Brain microvascular endothelial cell (primary cell): ENCODE results near the gene KHNYN.

Experiments used
- DNase-seq: peaks from one replicate; pipeline ENCODE4 v3.0.0-alpha.2; 2020
- H3K27ac ChIP-seq: fragments of 250-450 bp; sonication (Bioruptor Pico); 2 replicates; pipeline ENCODE4 v1.5.1; 2020; ENCODE audit warnings: mild to moderate bottlenecking, moderate library complexity
- H3K27me3 ChIP-seq: fragments of 250-450 bp; sonication (Bioruptor Pico); replicated peaks from 2 replicates; pipeline ENCODE4 v1.5.1; 2020; ENCODE audit warnings: mild to moderate bottlenecking
- H3K36me3 ChIP-seq: fragments of 250-450 bp; sonication (Bioruptor Pico); replicated peaks from 2 replicates; pipeline ENCODE4 v1.5.1; 2020; ENCODE audit warnings: mild to moderate bottlenecking
- H3K4me3 ChIP-seq: 2 replicates; pipeline ENCODE4 v1.5.1; 2011; ENCODE audit warnings: low read depth, mild to moderate bottlenecking, control low read depth, low read length, moderate library complexity
- in situ Hi-C: cut with HindIII; loops from 2 replicates; pipeline ENCODE4 v1.10.0; 2017; ENCODE audit warnings: low sequenced_read_pairs, low pct_ligation_motif_present
- TF ChIP-seq, protein P1 (sequence below): IDR thresholded peaks from 2 replicates; pipeline ENCODE4 v1.5.1; 2011; ENCODE audit warnings: low read depth, mild to moderate bottlenecking, moderate library complexity, low read length, control low read depth, inconsistent platforms; ENCODE audit errors: missing control alignments

Gene KHNYN

DNA sequence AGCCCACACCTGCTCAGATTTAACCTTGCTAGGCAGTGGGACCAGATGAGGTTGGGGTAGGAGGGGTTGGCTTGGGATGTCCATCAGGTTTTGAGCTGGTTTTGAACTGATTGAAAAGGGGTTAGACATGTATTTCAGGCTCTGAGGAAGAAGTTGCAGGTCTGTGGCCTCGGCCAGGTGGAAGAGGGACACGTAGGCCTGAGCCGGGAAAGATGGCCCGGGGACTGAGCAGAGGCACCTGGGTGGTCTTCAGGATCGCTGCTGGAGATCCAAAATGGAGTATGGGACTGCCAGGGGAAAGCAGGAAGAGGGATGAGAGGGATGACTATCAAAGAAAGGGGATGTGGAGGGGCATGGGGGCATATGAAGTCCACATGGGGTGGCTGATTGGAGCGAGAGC is 23.3 kb upstream of the KHNYN start:
- DNase-seq = no peak
- no peak overlapping the region for H3K4me3 ChIP-seq
- no peaks in the 10 kb centered on the region for H3K36me3 ChIP-seq
- no peak overlapping the region for H3K27ac ChIP-seq
- TF ChIP-seq, protein P1, sequence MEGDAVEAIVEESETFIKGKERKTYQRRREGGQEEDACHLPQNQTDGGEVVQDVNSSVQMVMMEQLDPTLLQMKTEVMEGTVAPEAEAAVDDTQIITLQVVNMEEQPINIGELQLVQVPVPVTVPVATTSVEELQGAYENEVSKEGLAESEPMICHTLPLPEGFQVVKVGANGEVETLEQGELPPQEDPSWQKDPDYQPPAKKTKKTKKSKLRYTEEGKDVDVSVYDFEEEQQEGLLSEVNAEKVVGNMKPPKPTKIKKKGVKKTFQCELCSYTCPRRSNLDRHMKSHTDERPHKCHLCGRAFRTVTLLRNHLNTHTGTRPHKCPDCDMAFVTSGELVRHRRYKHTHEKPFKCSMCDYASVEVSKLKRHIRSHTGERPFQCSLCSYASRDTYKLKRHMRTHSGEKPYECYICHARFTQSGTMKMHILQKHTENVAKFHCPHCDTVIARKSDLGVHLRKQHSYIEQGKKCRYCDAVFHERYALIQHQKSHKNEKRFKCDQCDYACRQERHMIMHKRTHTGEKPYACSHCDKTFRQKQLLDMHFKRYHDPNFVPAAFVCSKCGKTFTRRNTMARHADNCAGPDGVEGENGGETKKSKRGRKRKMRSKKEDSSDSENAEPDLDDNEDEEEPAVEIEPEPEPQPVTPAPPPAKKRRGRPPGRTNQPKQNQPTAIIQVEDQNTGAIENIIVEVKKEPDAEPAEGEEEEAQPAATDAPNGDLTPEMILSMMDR = no peak
- in situ Hi-C loops = no loop called here
- no peaks in the 10 kb centered on the region for H3K27me3 ChIP-seq

DNA sequence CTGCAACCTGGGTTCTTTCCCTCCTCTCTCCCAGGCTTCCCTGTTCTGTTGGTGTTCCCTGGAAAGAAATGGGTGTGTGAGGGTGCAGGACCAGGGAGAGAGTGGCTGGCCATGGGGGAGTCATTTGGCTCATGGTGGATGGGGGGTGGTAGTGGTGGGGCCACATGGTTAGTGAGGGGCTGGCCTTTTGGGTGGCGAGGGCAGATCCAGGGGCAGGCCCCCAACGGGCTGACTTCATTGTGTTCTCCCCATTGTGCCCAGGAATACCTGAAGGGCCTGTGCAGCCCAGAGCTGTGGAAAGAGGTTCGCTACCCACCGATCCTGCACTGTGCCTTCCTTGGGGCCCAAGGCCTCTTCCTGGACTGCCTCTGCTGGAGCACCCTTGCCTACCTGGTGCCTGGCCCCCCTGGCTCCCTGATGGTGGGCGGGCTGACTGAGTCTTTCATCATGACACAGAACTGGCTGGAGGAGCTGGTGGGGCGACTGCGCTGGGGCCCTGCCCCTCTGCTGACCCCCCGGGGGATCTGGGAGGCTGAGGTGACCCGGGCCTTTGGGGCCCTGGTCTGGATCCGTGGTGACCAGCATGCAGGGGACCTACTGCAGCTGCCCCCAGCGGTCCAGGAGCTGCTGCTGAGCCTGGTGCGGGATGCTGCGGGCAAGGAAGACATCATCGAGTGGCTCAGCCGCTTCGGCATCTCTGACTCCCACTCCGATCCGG is 22.0 kb upstream of the KHNYN start:
- no peak for DNase-seq
- H3K27me3 ChIP-seq = no peaks in the 10 kb centered on the region
- no peak overlapping the region for H3K4me3 ChIP-seq
- in situ Hi-C loops = no loop called here
- no peaks in the 10 kb centered on the region for H3K36me3 ChIP-seq
- no peak overlapping the region for H3K27ac ChIP-seq
- TF ChIP-seq, protein P1 = no peak

DNA sequence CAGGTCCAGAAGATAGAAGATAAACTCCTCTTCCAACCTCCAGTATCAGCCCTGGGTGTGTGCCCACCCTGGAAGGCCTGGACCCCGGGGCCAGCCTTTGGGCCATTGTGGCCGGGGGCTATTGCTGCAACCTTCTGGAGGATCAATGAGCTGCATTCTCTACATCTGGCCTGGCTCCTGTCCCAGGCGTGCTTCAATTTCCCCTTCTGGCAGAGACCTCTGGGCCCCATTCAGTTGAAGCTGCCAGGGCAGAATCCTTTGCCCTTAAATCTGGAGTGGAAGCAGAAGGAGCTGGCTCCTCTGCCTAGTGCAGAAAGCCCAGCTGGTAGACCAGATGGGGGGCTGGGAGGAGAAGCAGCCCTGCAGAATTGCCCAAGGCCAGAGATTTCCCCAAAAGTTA is 21.0 kb upstream of the KHNYN start:
- Histone ChIP-seq H3K4me3 (no peak overlapping the region), H3K36me3 (peaks cover 4% of the 10 kb centered on the region), H3K27me3 (no peaks in the 10 kb centered on the region), H3K27ac (no peak overlapping the region)
- TF ChIP-seq, protein P1 = no peak
- in situ Hi-C loops = no loop called here
- DNase-seq = no peak

DNA sequence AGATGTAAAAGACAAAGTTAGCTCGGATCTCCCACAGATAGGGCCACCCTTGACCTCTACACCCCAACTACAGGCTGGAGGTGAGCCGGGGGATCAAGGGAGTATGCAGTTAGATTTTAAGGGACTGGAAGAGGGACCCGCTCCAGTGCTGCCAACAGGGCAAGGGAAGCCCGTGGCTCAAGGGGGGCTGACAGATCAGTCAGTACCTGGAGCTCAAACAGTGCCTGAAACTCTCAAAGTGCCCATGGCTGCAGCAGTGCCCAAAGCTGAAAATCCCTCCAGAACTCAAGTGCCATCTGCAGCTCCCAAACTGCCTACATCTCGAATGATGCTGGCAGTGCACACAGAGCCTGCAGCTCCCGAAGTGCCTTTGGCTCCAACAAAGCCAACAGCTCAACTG is 20.6 kb upstream of the KHNYN start:
- no peak overlapping the region for H3K4me3 ChIP-seq
- no peaks in the 10 kb centered on the region for H3K27me3 ChIP-seq
- in situ Hi-C loops = no loop called here
- TF ChIP-seq, protein P1 = no peak
- no peak overlapping the region for H3K27ac ChIP-seq
- peaks cover 4% of the 10 kb centered on the region for H3K36me3 ChIP-seq
- no peak for DNase-seq

DNA sequence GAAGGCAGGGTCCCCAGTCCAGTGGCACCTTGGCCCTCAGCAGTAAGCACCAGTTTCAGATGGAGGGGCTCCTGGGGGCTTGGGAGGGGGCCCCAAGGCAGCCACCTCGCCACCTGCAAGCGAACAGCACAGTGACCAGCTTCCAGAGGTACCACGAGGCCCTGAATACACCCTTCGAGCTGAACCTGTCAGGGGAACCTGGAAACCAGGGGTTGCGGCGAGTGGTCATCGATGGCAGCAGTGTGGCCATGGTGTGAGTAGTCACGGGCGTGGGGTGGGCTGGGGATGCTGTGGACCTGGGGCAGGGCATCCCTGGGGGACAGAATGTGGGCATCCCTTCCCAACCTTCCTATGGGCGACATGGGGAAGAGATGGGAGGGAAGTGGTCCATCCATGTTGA is 19.8 kb upstream of the KHNYN start:
- in situ Hi-C loops = no loop called here

More for the DNA sequence above, 19.8 kb upstream of the KHNYN start:
- Histone ChIP-seq H3K27ac (no peak overlapping the region), H3K4me3 (no peak overlapping the region), H3K36me3 (peaks cover 4% of the 10 kb centered on the region), H3K27me3 (no peaks in the 10 kb centered on the region)
- TF ChIP-seq, protein P1 = no peak
- DNase-seq = no peak
